NB4 (cell line): ENCODE results near the gene PGP.

Experiments used
- CTCF ChIP-seq: IDR thresholded peaks from one replicate; pipeline ENCODE4 v1.5.1; 2012; ENCODE audit warnings: low read depth, low read length
- MAX ChIP-seq: IDR thresholded peaks from 2 replicates; pipeline ENCODE4 v1.6.1; 2011; ENCODE audit warnings: low read depth, low read length
- POLR2A ChIP-seq: IDR thresholded peaks from 2 replicates; pipeline ENCODE4 v1.6.1; 2011; ENCODE audit warnings: mild to moderate bottlenecking; ENCODE audit not compliant: insufficient read length; ENCODE audit errors: extremely low read depth

GRCh38 chr16:2166263-2167067 is 48.2 kb downstream of the PGP start:
- TF ChIP-seq CTCF: no peak
- TF ChIP-seq POLR2A: no peak
- no peak for TF ChIP-seq MAX
